Upper lobe of left lung (tissue), 4 donors: Measurements from ENCODE around the gene ROBO1.

Experiments
- EP300 ChIP-seq, 4 donors: sonication (generic); formaldehyde crosslinking; IDR thresholded peaks; one replicate each; pipeline ENCODE4 v1.5.1; 2017; ENCODE audit warnings: antibody characterized with exemption in 4 of 4, control low read depth in 2 of 4
- POLR2A ChIP-seq, 4 donors: fragments of 450-650 bp; IDR thresholded peaks; one replicate each; pipeline ENCODE4 v1.5.1; 2016 to 2017; ENCODE audit warnings: antibody characterized with exemption in 4 of 4, mild to moderate bottlenecking in 2 of 4
- POLR2AphosphoS5 ChIP-seq, 2 donors: sonication (generic); formaldehyde crosslinking; IDR thresholded peaks; one replicate each; pipeline ENCODE4 v1.5.1; 2017; ENCODE audit warnings: antibody characterized with exemption in 2 of 2
- TF ChIP-seq, protein P1 (sequence below), 6 experiments: fragments of 450-650 bp in 4 of 6; fragments of 200-600 bp in 2 of 6; sonication (generic) in 2 of 6; IDR thresholded peaks; one replicate each; pipeline ENCODE4 v1.5.1; 2016 to 2019; ENCODE audit warnings: antibody characterized with exemption in 6 of 6

DNA sequence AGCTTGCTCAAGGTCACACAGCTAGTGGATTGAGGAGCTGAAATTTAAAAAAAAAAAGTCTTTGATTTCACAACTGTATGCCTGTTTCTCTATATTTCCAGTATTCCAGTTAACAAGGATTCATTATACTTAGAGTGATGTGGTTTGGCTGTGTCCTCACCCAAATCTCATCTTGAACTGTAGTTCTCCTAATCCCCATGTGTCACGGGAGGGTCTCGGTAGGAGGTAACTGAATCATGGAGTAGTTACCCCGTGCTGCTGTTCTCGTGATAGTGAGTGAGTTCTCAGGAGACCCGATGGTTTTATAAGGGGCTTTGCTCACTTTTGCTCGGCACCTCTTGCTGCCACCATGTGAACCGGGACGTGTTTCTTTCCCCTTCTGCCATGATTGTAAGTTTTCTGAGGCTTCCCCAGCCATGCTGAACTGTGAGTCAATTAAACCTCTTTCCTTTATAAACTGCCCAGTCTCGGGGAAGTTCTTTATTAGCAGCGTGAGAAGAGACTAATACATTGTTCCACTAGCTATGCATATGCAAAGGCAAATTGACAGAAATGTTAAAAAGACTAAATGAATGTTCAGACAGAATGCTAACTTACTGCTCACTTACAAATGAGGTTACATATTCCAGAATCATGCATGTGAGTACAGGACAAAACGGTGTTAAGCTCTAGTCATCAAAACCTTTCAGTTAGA lies 1101.9 kb downstream of the ROBO1 start:
- TF ChIP-seq, protein P1, sequence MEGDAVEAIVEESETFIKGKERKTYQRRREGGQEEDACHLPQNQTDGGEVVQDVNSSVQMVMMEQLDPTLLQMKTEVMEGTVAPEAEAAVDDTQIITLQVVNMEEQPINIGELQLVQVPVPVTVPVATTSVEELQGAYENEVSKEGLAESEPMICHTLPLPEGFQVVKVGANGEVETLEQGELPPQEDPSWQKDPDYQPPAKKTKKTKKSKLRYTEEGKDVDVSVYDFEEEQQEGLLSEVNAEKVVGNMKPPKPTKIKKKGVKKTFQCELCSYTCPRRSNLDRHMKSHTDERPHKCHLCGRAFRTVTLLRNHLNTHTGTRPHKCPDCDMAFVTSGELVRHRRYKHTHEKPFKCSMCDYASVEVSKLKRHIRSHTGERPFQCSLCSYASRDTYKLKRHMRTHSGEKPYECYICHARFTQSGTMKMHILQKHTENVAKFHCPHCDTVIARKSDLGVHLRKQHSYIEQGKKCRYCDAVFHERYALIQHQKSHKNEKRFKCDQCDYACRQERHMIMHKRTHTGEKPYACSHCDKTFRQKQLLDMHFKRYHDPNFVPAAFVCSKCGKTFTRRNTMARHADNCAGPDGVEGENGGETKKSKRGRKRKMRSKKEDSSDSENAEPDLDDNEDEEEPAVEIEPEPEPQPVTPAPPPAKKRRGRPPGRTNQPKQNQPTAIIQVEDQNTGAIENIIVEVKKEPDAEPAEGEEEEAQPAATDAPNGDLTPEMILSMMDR (IDR thresholded peaks at IDR 0.05), result no peak
- no peak for TF ChIP-seq POLR2A (IDR thresholded peaks at IDR 0.05)
- no peak for TF ChIP-seq POLR2AphosphoS5 (IDR thresholded peaks at IDR 0.05)
- TF ChIP-seq EP300 (IDR thresholded peaks at IDR 0.05), result no peak
